Activated CD4-positive, alpha-beta memory T cell treated with anti-CD3 and anti-CD28 coated beads for 36 hours (primary cell): Measurements from ENCODE around the gene FBXW12. TPM values are rescaled to one million over a fixed set of nuclear protein-coding genes. Genes with fewer than 3 reads are reported as not detected.

Source experiments
- CTCF ChIA-PET: fragments of 350-600 bp; sonication (Branson Sonifier 250); formaldehyde crosslinking; loops from one replicate; lab custom pipeline; 2021; ENCODE audit warnings: antibody characterized with exemption, inconsistent platforms; lab: Charles Lee
- POLR2A ChIA-PET: fragments of 350-600 bp; sonication (Branson Sonifier 250); formaldehyde crosslinking; loops from one replicate; lab custom pipeline; 2021; ENCODE audit warnings: antibody characterized with exemption; lab: Charles Lee
- DNase-seq: peaks from one replicate; pipeline ENCODE4 v3.0.0-alpha.2; 2020
- H3K27ac Mint-ChIP-seq: one replicate; pipeline ENCODE4 v1.8.0; 2021; ENCODE audit warnings: mixed read lengths
- H3K27me3 Mint-ChIP-seq: one replicate; pipeline ENCODE4 v1.8.0; 2021; ENCODE audit warnings: mixed read lengths
- H3K36me3 Mint-ChIP-seq: one replicate; pipeline ENCODE4 v1.8.0; 2021; ENCODE audit warnings: mixed read lengths
- H3K4me1 Mint-ChIP-seq: one replicate; pipeline ENCODE4 v1.8.0; 2021; ENCODE audit warnings: low read depth, mixed read lengths
- H3K4me3 Mint-ChIP-seq: one replicate; pipeline ENCODE4 v1.8.0; 2021; ENCODE audit warnings: mild to moderate bottlenecking, mixed read lengths
- H3K9me3 Mint-ChIP-seq: one replicate; pipeline ENCODE4 v1.8.0; 2021; ENCODE audit warnings: mixed read lengths
- intact Hi-C: fragments of 100-400 bp; cut with micrococcal nuclease; formaldehyde crosslinking; loops from one replicate; pipeline ENCODE4 v1.15.1; 2023
- total RNA-seq, 2 experiments: library from RNA; stranded (reverse); gene quantifications; one replicate each; pipeline ENCODE4 v1.2.3, GENCODE V29; 2021

Gene FBXW12
- total RNA-seq, 2 experiments from 2014 or later, result not detected

- POLR2A ChIA-PET, result no interaction called here
- Mint-ChIP-seq H3K36me3 (no peaks in the 10 kb centered on the region), H3K4me1 (no peaks in the 10 kb centered on the region), H3K27me3 (peaks cover 11% of the 10 kb centered on the region), H3K27ac (no peak overlapping the region), H3K9me3 (no peaks in the 10 kb centered on the region), H3K4me3 (no peak overlapping the region)
- no peak for DNase-seq
- CTCF ChIA-PET, result interaction anchor here (1.2 to 1.3 kb wide), 2 partner anchors 83 to 197 kb away, joined by 4 to 5 read pairs; no protein-coding TSS in a partner anchor
- intact Hi-C loops, result no loop called here
Observed at GRCh38 chr3:48352546-48352945, 19.5 kb upstream of the FBXW12 start.

- no peaks in the 10 kb centered on the region for H3K36me3 Mint-ChIP-seq
Observed at GRCh38 chr3:48353987-48354386, 18.0 kb upstream of the FBXW12 start.

GRCh38 chr3:48356419-48356818 lies 15.6 kb upstream of the FBXW12 start:
- DNase-seq, result no peak
- no peaks in the 10 kb centered on the region for H3K4me1 Mint-ChIP-seq
- peaks cover 10% of the 10 kb centered on the region for H3K9me3 Mint-ChIP-seq
- CTCF ChIA-PET, result interaction anchor here (0.6 to 2.1 kb wide), 2 partner anchors 44 to 382 kb away, joined by 4 to 6 read pairs; no protein-coding TSS in a partner anchor
- H3K27me3 Mint-ChIP-seq, result peaks cover 12% of the 10 kb centered on the region
- POLR2A ChIA-PET, result no interaction called here
- no peak overlapping the region for H3K4me3 Mint-ChIP-seq
- H3K27ac Mint-ChIP-seq, result no peak overlapping the region
- H3K36me3 Mint-ChIP-seq, result peaks cover 5% of the 10 kb centered on the region
- intact Hi-C loops, result no loop called here

More at GRCh38 chr3:48353987-48354386, 18.0 kb upstream of the FBXW12 start:
- H3K4me1 Mint-ChIP-seq, result no peaks in the 10 kb centered on the region
- POLR2A ChIA-PET, result no interaction called here
- peaks cover 14% of the 10 kb centered on the region for H3K27me3 Mint-ChIP-seq
- no peaks in the 10 kb centered on the region for H3K9me3 Mint-ChIP-seq
- no peak overlapping the region for H3K4me3 Mint-ChIP-seq
- intact Hi-C loops, result no loop called here
- CTCF ChIA-PET, result no interaction called here
- DNase-seq, result no peak
- no peak overlapping the region for H3K27ac Mint-ChIP-seq

GRCh38 chr3:48361928-48362327 lies 10.1 kb upstream of the FBXW12 start:
- Mint-ChIP-seq H3K27ac (no peak overlapping the region), H3K4me3 (no peak overlapping the region), H3K9me3 (peaks cover 18% of the 10 kb centered on the region), H3K4me1 (no peaks in the 10 kb centered on the region), H3K36me3 (peaks cover 8% of the 10 kb centered on the region), H3K27me3 (peaks cover 6% of the 10 kb centered on the region)
- intact Hi-C loops, result no loop called here
- CTCF ChIA-PET, result no interaction called here
- POLR2A ChIA-PET, result no interaction called here
- no peak for DNase-seq

- no peak overlapping the region for H3K4me3 Mint-ChIP-seq
- no peak for DNase-seq
- ChIA-PET CTCF (no interaction called here), POLR2A (no interaction called here)
- peaks cover 8% of the 10 kb centered on the region for H3K36me3 Mint-ChIP-seq
- H3K27ac Mint-ChIP-seq, result no peak overlapping the region
- H3K4me1 Mint-ChIP-seq, result no peaks in the 10 kb centered on the region
- H3K27me3 Mint-ChIP-seq, result peaks cover 3% of the 10 kb centered on the region
- peaks cover 18% of the 10 kb centered on the region for H3K9me3 Mint-ChIP-seq
- intact Hi-C loops, result no loop called here
Observed at GRCh38 chr3:48364840-48365239, 7.2 kb upstream of the FBXW12 start.

GRCh38 chr3:48367201-48367600 lies 4.8 kb upstream of the FBXW12 start:
- Mint-ChIP-seq H3K4me1 (no peaks in the 10 kb centered on the region), H3K4me3 (no peak overlapping the region), H3K27ac (no peak overlapping the region), H3K27me3 (peaks cover under 1% of the 10 kb centered on the region), H3K36me3 (no peaks in the 10 kb centered on the region), H3K9me3 (peaks cover 3% of the 10 kb centered on the region)
- ChIA-PET POLR2A (interaction anchor here (0.6 kb wide), 1 partner anchor 460 kb away, joined by 3 read pairs; no protein-coding TSS in a partner anchor), CTCF (interaction anchor here (1.1 to 1.4 kb wide), 2 partner anchors 34 to 69 kb away, joined by 4 read pairs; no protein-coding TSS in a partner anchor)
- no peak for DNase-seq
- intact Hi-C loops, result no loop called here

- CTCF ChIA-PET, result no interaction called here
- intact Hi-C loops, result no loop called here
- no peaks in the 10 kb centered on the region for H3K4me1 Mint-ChIP-seq
Observed at GRCh38 chr3:48369693-48370332, 2.2 kb upstream of the FBXW12 start.

GRCh38 chr3:48370333-48370713 lies 1.7 kb upstream of the FBXW12 start:
- DNase-seq, result no peak
- intact Hi-C loops, result no loop called here
- Mint-ChIP-seq H3K9me3 (no peaks in the 10 kb centered on the region), H3K4me1 (no peaks in the 10 kb centered on the region), H3K27me3 (no peaks in the 10 kb centered on the region), H3K27ac (no peak overlapping the region), H3K4me3 (no peak overlapping the region), H3K36me3 (no peaks in the 10 kb centered on the region)
- POLR2A ChIA-PET, result no interaction called here
- CTCF ChIA-PET, result no interaction called here

More at GRCh38 chr3:48369693-48370332, 2.2 kb upstream of the FBXW12 start:
- Mint-ChIP-seq H3K9me3 (no peaks in the 10 kb centered on the region), H3K36me3 (no peaks in the 10 kb centered on the region), H3K27ac (no peak overlapping the region), H3K4me3 (no peak overlapping the region), H3K27me3 (no peaks in the 10 kb centered on the region)
- POLR2A ChIA-PET, result no interaction called here
- DNase-seq, result no peak

- Mint-ChIP-seq H3K36me3 (no peaks in the 10 kb centered on the region), H3K9me3 (no peaks in the 10 kb centered on the region), H3K4me3 (no peak overlapping the region), H3K27me3 (no peaks in the 10 kb centered on the region), H3K27ac (no peak overlapping the region), H3K4me1 (no peaks in the 10 kb centered on the region)
- ChIA-PET CTCF (no interaction called here), POLR2A (no interaction called here)
- no peak for DNase-seq
- intact Hi-C loops, result no loop called here
Observed at GRCh38 chr3:48372377-48372770, 355 bp downstream of the FBXW12 start.

- Mint-ChIP-seq H3K4me1 (no peaks in the 10 kb centered on the region), H3K9me3 (no peaks in the 10 kb centered on the region), H3K36me3 (no peaks in the 10 kb centered on the region), H3K4me3 (no peak overlapping the region), H3K27me3 (no peaks in the 10 kb centered on the region), H3K27ac (no peak overlapping the region)
- CTCF ChIA-PET, result no interaction called here
- no peak for DNase-seq
- POLR2A ChIA-PET, result no interaction called here
- intact Hi-C loops, result no loop called here
Observed at GRCh38 chr3:48372862-48373435, 930 bp downstream of the FBXW12 start.

GRCh38 chr3:48387634-48388033 lies 15.6 kb downstream of the FBXW12 start:
- POLR2A ChIA-PET, result no interaction called here
- no peaks in the 10 kb centered on the region for H3K9me3 Mint-ChIP-seq
- no peak overlapping the region for H3K27ac Mint-ChIP-seq
- no peak for DNase-seq
- H3K27me3 Mint-ChIP-seq, result peaks cover 13% of the 10 kb centered on the region
- no peaks in the 10 kb centered on the region for H3K4me1 Mint-ChIP-seq
- H3K36me3 Mint-ChIP-seq, result no peaks in the 10 kb centered on the region
- intact Hi-C loops, result no loop called here
- H3K4me3 Mint-ChIP-seq, result no peak overlapping the region
- CTCF ChIA-PET, result interaction anchor here (1.9 to 2.2 kb wide), 2 partner anchors 13 to 48 kb away, joined by 7 to 9 read pairs; no protein-coding TSS in a partner anchor

- intact Hi-C loops, result no loop called here
- DNase-seq, result no peak
- H3K36me3 Mint-ChIP-seq, result no peaks in the 10 kb centered on the region
- H3K4me3 Mint-ChIP-seq, result no peak overlapping the region
- H3K27ac Mint-ChIP-seq, result no peak overlapping the region
- H3K4me1 Mint-ChIP-seq, result no peaks in the 10 kb centered on the region
- no peaks in the 10 kb centered on the region for H3K9me3 Mint-ChIP-seq
- ChIA-PET CTCF (interaction anchor here (1.9 to 2.2 kb wide), 2 partner anchors 12 to 47 kb away, joined by 7 to 9 read pairs; no protein-coding TSS in a partner anchor), POLR2A (no interaction called here)
- H3K27me3 Mint-ChIP-seq, result peaks cover 13% of the 10 kb centered on the region
Observed at GRCh38 chr3:48388966-48389365, 16.9 kb downstream of the FBXW12 start.
